HG03439 (cell line): ENCODE results near the gene TTLL13.
"Not testable (repeated sequence)": the region's sequence is repeated elsewhere in the genome, so short reads cannot be mapped to it uniquely, and the experiment has no call there.

Source experiments
- ATAC-seq: cut with Tn5 transposase; IDR thresholded peaks from one replicate; pipeline ENCODE4 v1.9.1; 2021; ENCODE audit warnings: mild to moderate bottlenecking, moderate library complexity; ENCODE audit not compliant: unreplicated experiment

Gene TTLL13

GRCh38 chr15:90233387-90234095 lies 15.8 kb upstream of the TTLL13 start, which contains the start of gene CIB1:
CIB1 (minus strand) TSS chr15:90233941; CDS start chr15:90233885, 56 bp downstream.
- ATAC-seq = peak; percentile 81

- ATAC-seq = peak; percentile 58
Measured at GRCh38 chr15:90234096-90234988, 15.0 kb upstream of the TTLL13 start, which contains the start of gene GDPGP1. GDPGP1 (plus strand) TSS chr15:90234209; CDS start chr15:90240909, 6,700 bp downstream.

- no peak for ATAC-seq
Measured at GRCh38 chr15:90239371-90239770, 10.0 kb upstream of the TTLL13 start.

GRCh38 chr15:90240856-90241255 lies 8.5 kb upstream of the TTLL13 start:
- no peak for ATAC-seq

GRCh38 chr15:90241343-90242192 lies 7.8 kb upstream of the TTLL13 start:
- ATAC-seq = no peak

GRCh38 chr15:90243943-90244639 lies 5.3 kb upstream of the TTLL13 start:
- no peak for ATAC-seq

- ATAC-seq = no peak
Measured at GRCh38 chr15:90248789-90249202, 560 bp upstream of the TTLL13 start.

GRCh38 chr15:90257776-90258175 lies 8.4 kb downstream of the TTLL13 start:
- ATAC-seq = no peak

GRCh38 chr15:90259524-90259923 lies 10.2 kb downstream of the TTLL13 start:
- peak; percentile 58 for ATAC-seq

- ATAC-seq = not testable (repeated sequence)
Measured at GRCh38 chr15:90260731-90261130, 11.4 kb downstream of the TTLL13 start.

- ATAC-seq = no peak
Measured at GRCh38 chr15:90261811-90262210, 12.5 kb downstream of the TTLL13 start.

- ATAC-seq = no peak
Measured at GRCh38 chr15:90262426-90262825, 13.1 kb downstream of the TTLL13 start.

GRCh38 chr15:90264671-90265070 lies 15.3 kb downstream of the TTLL13 start:
- ATAC-seq = no peak

- peak; percentile 90 for ATAC-seq
Measured at GRCh38 chr15:90265271-90266060, 16.1 kb downstream of the TTLL13 start, which contains the start of gene NGRN. NGRN (plus strand) TSS chr15:90265672; CDS start chr15:90265713, 41 bp downstream.

- ATAC-seq = no peak
Measured at GRCh38 chr15:90266061-90266431, 16.7 kb downstream of the TTLL13 start.

GRCh38 chr15:90266485-90266884 lies 17.1 kb downstream of the TTLL13 start:
- no peak for ATAC-seq

- no peak for ATAC-seq
Measured at GRCh38 chr15:90268415-90268814, 19.1 kb downstream of the TTLL13 start.

- no peak for ATAC-seq
Measured at GRCh38 chr15:90270502-90271150, 21.3 kb downstream of the TTLL13 start.
